ENCODE results near the gene CDCP1.

CDCP1 gene

GRCh38 chr3:45106874-45107273 lies 39.3 kb downstream of the CDCP1 start:
- DNase-seq, result no peak

GRCh38 chr3:45105855-45106671 lies 40.1 kb downstream of the CDCP1 start:
- peak; percentile 86 for DNase-seq

GRCh38 chr3:45104715-45105711 lies 41.2 kb downstream of the CDCP1 start:
- peak; percentile 61 for DNase-seq

- DNase-seq, result no peak
Observed at GRCh38 chr3:45103753-45104714, 42.1 kb downstream of the CDCP1 start.

- no peak for DNase-seq
Observed at GRCh38 chr3:45103334-45103733, 42.8 kb downstream of the CDCP1 start.

- peak; percentile 81 for DNase-seq
Observed at GRCh38 chr3:45100981-45101407, 45.2 kb downstream of the CDCP1 start.

- DNase-seq, result no peak
Observed at GRCh38 chr3:45098310-45098709, 47.9 kb downstream of the CDCP1 start.

GRCh38 chr3:45097296-45097883 lies 48.8 kb downstream of the CDCP1 start:
- DNase-seq, result no peak

GRCh38 chr3:45095916-45096526 lies 50.2 kb downstream of the CDCP1 start:
- DNase-seq, result no peak

GRCh38 chr3:45093176-45093575 lies 53.0 kb downstream of the CDCP1 start:
- DNase-seq, result no peak

GRCh38 chr3:45092132-45093031 lies 53.8 kb downstream of the CDCP1 start:
- DNase-seq, result peak; percentile 82

- no peak for DNase-seq
Observed at GRCh38 chr3:45090855-45091254, 55.3 kb downstream of the CDCP1 start.

GRCh38 chr3:45088543-45089358 lies 57.4 kb downstream of the CDCP1 start:
- DNase-seq, result no peak

- no peak for DNase-seq
Observed at GRCh38 chr3:45087155-45087554, 59.0 kb downstream of the CDCP1 start.

- DNase-seq, result peak; percentile 95
Observed at GRCh38 chr3:45084820-45085816, 61.1 kb downstream of the CDCP1 start.

- no peak for DNase-seq
Observed at GRCh38 chr3:45084361-45084760, 61.8 kb downstream of the CDCP1 start.

GRCh38 chr3:45083023-45083422 lies 63.2 kb downstream of the CDCP1 start:
- no peak for DNase-seq

- DNase-seq, result no peak
Observed at GRCh38 chr3:45082142-45082538, 64.0 kb downstream of the CDCP1 start.

All from fibroblast of skin of right biceps (primary cell).